ENCODE measurements around the gene RNF11.

RNF11 gene

GRCh38 chr1:51294566-51295184 lies 58.6 kb downstream of the RNF11 start:
- no peaks in the 10 kb centered on the region for H3K9me3 Mint-ChIP-seq
- no peak overlapping the region for H3K27ac Mint-ChIP-seq
- peaks cover 7% of the 10 kb centered on the region for H3K36me3 Mint-ChIP-seq
- H3K4me3 Mint-ChIP-seq, result no peak overlapping the region
- DNase-seq (ENCODE audit: low spot score in 2 of 2) (no peak), ATAC-seq (no peak)
- peaks cover 34% of the 10 kb centered on the region for H3K4me1 Mint-ChIP-seq

DNA sequence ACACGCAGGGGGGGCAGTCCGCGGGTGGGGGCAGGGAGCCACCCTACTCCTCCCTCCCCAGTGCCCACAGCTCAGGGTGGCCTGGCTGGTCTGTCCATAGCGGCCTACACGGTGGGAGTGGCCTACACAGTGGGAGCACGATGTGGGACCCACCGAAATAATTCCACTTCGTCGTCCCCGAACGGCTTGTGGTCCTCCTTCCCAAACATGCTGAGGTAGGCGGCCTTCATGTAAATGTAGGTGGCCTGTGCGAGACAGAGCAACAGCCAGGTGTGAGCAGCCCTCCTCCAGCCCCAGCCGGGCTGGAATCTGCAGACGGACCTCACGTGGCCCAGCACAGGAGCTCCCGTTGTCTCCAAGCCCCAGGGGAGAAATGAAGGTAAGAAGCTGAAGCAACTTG lies 59.9 kb downstream of the RNF11 start:
- H3K9me3 Mint-ChIP-seq, result no peaks in the 10 kb centered on the region
- H3K4me1 Mint-ChIP-seq, result peaks cover 46% of the 10 kb centered on the region
- peaks cover 7% of the 10 kb centered on the region for H3K36me3 Mint-ChIP-seq
- H3K4me3 Mint-ChIP-seq, result peak overlapping the region; percentile 63
- ATAC-seq, result no peak
- H3K27ac Mint-ChIP-seq, result peak overlapping the region; percentile 65
- DNase-seq (ENCODE audit: low spot score in 2 of 2), result no peak

GRCh38 chr1:51296383-51297357 lies 60.6 kb downstream of the RNF11 start:
- peak; percentile 68 for ATAC-seq
- Mint-ChIP-seq H3K4me1 (peaks cover 50% of the 10 kb centered on the region), H3K36me3 (peaks cover 7% of the 10 kb centered on the region)

GRCh38 chr1:51297401-51298321 lies 61.6 kb downstream of the RNF11 start:
- no peaks in the 10 kb centered on the region for H3K9me3 Mint-ChIP-seq
- DNase-seq (ENCODE audit: low spot score in 2 of 2), result no peak
- H3K4me1 Mint-ChIP-seq, result peaks cover 56% of the 10 kb centered on the region
- H3K36me3 Mint-ChIP-seq, result peaks cover 7% of the 10 kb centered on the region
- H3K27ac Mint-ChIP-seq, result peak overlapping the region; percentile 65
- no peak for ATAC-seq
- H3K4me3 Mint-ChIP-seq, result peak overlapping the region; percentile 63

More at GRCh38 chr1:51296383-51297357, 60.6 kb downstream of the RNF11 start:
- H3K27ac Mint-ChIP-seq, result peak overlapping the region; percentile 65
- DNase-seq (ENCODE audit: low spot score in 2 of 2), result peak; percentile 80 to 91
- no peaks in the 10 kb centered on the region for H3K9me3 Mint-ChIP-seq
- peak overlapping the region; percentile 63 for H3K4me3 Mint-ChIP-seq

DNA sequence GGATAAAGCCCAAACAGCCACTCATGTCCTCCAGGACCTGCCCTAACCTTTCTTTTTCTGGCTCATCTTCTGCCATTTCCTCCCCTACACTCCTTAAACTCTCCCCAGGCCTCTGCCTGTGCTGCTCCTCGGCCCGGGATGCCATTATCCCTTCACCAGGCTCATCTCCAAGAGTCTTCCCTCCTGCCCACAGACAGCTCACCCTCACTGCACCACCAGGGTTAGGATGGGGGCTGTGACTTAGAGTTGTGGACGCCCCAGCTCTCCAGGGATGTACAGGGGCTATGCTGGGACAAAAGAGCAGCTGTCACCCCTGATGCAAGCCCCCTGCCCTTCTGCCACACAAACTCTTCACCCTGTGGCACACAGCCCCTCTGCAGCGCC lies 62.2 kb downstream of the RNF11 start:
- Mint-ChIP-seq H3K4me1 (peaks cover 56% of the 10 kb centered on the region), H3K36me3 (peaks cover 7% of the 10 kb centered on the region), H3K27ac (peak overlapping the region; percentile 65), H3K4me3 (peak overlapping the region; percentile 63), H3K9me3 (no peaks in the 10 kb centered on the region)
- DNase-seq (ENCODE audit: low spot score in 2 of 2), result no peak
- ATAC-seq, result no peak

DNA sequence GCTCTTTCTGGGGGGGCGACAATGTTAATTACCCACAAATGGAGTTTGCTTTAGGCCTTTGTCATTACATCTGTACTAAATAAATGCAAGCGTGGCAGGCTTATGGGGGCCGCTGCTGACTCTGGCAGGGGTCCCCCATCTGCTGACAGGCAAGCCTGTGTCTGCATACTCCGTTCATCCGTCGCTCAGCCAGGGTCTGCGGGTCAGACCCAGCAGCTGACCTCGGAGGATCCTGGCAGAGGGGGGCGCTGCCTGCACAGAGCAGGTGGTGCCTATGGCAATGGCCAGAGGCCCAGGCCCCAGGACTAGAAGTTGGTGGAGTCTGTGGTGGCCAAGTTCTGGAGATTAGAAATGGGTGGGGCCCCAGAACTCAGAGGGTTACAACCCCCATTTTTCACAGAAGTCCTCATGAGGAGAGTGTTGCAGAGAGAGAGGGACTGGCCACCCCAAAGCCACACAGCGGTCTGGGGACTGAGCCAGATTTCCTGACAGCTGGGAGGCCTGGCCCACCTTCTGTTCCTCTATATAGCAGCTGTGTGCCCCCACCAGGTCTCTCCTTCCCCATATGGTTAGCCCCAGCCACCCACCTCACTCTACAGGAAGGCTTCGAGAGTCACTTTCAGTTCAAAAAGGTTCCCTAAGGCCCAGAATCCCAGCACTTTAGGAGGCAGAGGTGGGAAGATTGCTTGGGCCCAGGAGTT lies 63.3 kb downstream of the RNF11 start:
- DNase-seq (ENCODE audit: low spot score in 2 of 2) (no peak), ATAC-seq (no peak)
- no peak overlapping the region for H3K27ac Mint-ChIP-seq
- H3K9me3 Mint-ChIP-seq, result no peaks in the 10 kb centered on the region
- peaks cover 65% of the 10 kb centered on the region for H3K4me1 Mint-ChIP-seq
- H3K36me3 Mint-ChIP-seq, result peaks cover 7% of the 10 kb centered on the region
- no peak overlapping the region for H3K4me3 Mint-ChIP-seq

GRCh38 chr1:51299981-51300670 lies 64.1 kb downstream of the RNF11 start:
- Mint-ChIP-seq H3K9me3 (no peaks in the 10 kb centered on the region), H3K4me1 (peaks cover 59% of the 10 kb centered on the region), H3K36me3 (peaks cover 7% of the 10 kb centered on the region), H3K4me3 (no peak overlapping the region), H3K27ac (no peak overlapping the region)
- DNase-seq (ENCODE audit: low spot score in 2 of 2) (no peak), ATAC-seq (no peak)

DNA sequence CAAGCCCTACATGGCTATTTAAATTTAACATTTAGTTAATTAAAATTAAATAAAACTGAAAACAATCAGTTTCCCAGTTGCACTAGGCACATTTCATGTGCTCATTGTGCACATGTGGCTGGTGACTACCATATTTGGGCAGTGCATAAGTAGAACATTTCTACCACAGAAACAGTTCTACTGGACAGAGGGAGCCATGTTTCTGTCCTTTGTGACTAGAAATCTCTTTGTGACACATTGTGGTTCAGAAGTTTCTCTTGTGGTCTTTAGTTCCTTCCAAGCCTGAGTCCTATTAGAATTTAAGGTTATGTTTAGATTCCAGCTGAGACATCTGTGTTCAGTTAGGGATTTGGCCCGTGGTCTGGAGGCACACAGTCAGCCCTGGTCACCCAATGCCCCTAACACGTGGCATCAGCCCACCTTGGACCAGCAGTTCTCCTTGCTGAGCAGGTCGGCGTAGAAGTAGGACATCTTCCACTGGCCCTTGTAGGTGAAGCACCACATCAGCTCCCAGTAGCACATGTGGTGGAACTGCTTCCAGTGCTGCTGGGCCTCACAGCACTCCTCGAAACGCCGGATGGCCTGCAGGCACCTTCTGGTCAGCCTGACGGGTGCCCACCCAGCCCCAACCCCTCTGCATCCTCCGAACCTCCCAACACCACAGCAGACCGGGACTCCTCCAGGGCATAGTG lies 65.2 kb downstream of the RNF11 start:
- Mint-ChIP-seq H3K4me3 (no peak overlapping the region), H3K36me3 (peaks cover 7% of the 10 kb centered on the region), H3K9me3 (no peaks in the 10 kb centered on the region), H3K27ac (no peak overlapping the region), H3K4me1 (peaks cover 55% of the 10 kb centered on the region)
- ATAC-seq (peak; percentile 45), DNase-seq (ENCODE audit: low spot score in 2 of 2) (no peak)

GRCh38 chr1:51301844-51302162 lies 65.7 kb downstream of the RNF11 start:
- Mint-ChIP-seq H3K27ac (peak overlapping the region; percentile 69), H3K4me1 (peaks cover 49% of the 10 kb centered on the region), H3K36me3 (peaks cover 7% of the 10 kb centered on the region), H3K9me3 (no peaks in the 10 kb centered on the region), H3K4me3 (no peak overlapping the region)
- ATAC-seq, result peak; percentile 44
- DNase-seq (ENCODE audit: low spot score in 2 of 2), result no peak

DNA sequence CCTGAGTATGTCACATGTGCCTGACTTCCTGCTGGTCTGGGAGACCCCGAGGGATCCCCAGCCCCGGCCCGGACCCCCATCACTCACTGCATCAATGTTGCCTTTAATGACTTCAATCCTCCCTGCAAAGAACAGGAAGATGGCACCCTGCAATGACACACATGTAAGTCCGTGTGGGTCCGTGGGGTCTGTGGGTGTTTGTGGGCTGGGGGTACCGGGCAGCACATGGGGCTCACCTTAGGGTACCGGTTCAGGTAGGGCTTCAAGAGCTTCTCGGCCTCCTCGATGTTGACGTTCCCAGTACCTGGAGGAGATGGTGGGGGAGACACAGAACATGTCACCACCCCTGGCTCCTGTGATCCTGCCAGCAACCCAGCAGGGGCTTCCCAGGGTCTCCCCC lies 66.2 kb downstream of the RNF11 start:
- ATAC-seq, result no peak
- Mint-ChIP-seq H3K36me3 (peaks cover 6% of the 10 kb centered on the region), H3K4me1 (peaks cover 45% of the 10 kb centered on the region), H3K4me3 (no peak overlapping the region), H3K27ac (peak overlapping the region; percentile 69), H3K9me3 (no peaks in the 10 kb centered on the region)
- DNase-seq (ENCODE audit: low spot score in 2 of 2), result no peak

DNA sequence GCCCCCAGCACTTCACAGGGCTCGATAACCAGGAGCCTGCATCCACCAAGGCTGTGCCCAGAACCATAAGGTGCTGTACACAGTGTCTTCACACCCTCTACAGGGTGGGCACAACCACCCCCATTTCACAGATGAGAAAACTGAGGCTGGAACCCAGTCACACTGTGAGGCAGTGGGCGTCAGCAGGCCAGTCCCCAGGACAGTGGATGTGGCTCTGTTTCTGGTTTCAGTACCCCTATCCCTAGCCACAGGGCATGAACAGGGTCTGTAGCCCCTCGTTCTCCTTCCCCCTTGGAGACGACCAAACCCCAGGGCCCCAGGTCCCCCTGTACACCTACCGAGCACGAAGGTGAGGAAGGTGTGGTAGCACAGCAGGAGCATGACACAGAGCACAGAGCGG lies 66.7 kb downstream of the RNF11 start:
- Mint-ChIP-seq H3K4me1 (peaks cover 40% of the 10 kb centered on the region), H3K27ac (no peak overlapping the region), H3K9me3 (no peaks in the 10 kb centered on the region), H3K36me3 (peaks cover 2% of the 10 kb centered on the region), H3K4me3 (no peak overlapping the region)
- DNase-seq (ENCODE audit: low spot score in 2 of 2) (no peak), ATAC-seq (no peak)

- no peak for ATAC-seq
- peak overlapping the region; percentile 87 for H3K27ac Mint-ChIP-seq
Measured at GRCh38 chr1:51303315-51303714, 67.2 kb downstream of the RNF11 start.

DNA sequence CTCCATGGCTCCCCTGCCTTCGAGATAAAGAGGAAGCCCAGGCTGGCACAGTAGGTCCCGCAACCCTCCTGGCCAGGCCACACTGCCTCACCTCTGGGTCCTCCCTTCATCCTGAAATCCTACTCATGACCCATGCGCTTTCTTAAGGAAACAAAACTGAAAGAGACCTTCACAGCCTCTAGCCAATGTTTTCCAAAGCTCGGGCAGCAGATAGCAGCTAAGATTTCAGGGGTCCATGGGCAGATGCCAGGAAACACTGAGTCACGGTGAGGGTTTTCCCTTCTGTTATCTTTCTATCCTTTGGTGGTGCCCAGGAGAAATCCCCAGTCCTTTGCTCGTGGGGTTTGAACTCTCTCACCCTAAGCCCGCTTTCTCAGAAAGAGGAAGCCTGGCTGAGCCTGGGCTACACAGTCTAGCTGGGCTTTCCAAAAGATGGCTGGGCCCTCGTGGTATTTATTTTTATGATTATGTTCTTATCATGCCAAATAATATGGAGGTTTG lies 67.7 kb downstream of the RNF11 start:
- ATAC-seq (peak; percentile 46), DNase-seq (ENCODE audit: low spot score in 2 of 2) (no peak)
- Mint-ChIP-seq H3K36me3 (no peaks in the 10 kb centered on the region), H3K27ac (peak overlapping the region; percentile 87), H3K4me1 (peaks cover 32% of the 10 kb centered on the region), H3K4me3 (no peak overlapping the region), H3K9me3 (no peaks in the 10 kb centered on the region)

More at GRCh38 chr1:51303315-51303714, 67.2 kb downstream of the RNF11 start:
- Mint-ChIP-seq H3K36me3 (no peaks in the 10 kb centered on the region), H3K4me1 (peaks cover 34% of the 10 kb centered on the region), H3K4me3 (no peak overlapping the region), H3K9me3 (no peaks in the 10 kb centered on the region)
- DNase-seq (ENCODE audit: low spot score in 2 of 2), result no peak
